Peyer's patch (tissue), 4 donors: ENCODE results near the gene KLHL29.

ENCODE experiments used
- POLR2A ChIP-seq, 2 donors: fragments of 450-650 bp; IDR thresholded peaks; one replicate each; pipeline ENCODE4 v1.5.1; 2017; ENCODE audit warnings: antibody characterized with exemption in 2 of 2, mild to moderate bottlenecking in 2 of 2, moderate library complexity in 2 of 2
- TF ChIP-seq, protein P1 (sequence below), 6 experiments: fragments of 450-650 bp in 4 of 6; fragments of 200-600 bp in 2 of 6; sonication (generic) in 1 of 6; IDR thresholded peaks; one replicate each; pipeline ENCODE4 v1.5.1; 2017 to 2019; ENCODE audit warnings: antibody characterized with exemption in 6 of 6, mild to moderate bottlenecking in 3 of 6, moderate library complexity in 1 of 6

DNA sequence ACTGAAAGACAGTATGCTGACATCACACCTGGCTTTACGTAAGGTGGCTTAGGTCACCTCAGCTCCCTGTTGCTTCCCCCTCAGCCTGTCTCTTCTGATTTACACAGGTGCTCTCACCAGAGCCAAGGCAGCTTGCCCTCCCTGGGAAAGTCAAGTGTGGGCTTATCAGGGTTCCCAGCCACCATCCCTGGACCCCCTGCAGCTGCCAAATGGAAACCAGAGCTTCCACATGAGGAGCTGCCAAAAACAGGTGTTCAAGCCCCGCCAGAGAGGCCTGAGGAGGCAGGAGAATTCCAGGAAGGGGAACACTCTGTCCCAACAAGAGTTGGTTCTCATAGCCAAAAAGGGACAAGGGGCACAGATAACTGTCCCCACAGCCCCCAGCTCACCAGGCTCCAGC is 275.3 kb downstream of the KLHL29 start:
- TF ChIP-seq, protein P1, sequence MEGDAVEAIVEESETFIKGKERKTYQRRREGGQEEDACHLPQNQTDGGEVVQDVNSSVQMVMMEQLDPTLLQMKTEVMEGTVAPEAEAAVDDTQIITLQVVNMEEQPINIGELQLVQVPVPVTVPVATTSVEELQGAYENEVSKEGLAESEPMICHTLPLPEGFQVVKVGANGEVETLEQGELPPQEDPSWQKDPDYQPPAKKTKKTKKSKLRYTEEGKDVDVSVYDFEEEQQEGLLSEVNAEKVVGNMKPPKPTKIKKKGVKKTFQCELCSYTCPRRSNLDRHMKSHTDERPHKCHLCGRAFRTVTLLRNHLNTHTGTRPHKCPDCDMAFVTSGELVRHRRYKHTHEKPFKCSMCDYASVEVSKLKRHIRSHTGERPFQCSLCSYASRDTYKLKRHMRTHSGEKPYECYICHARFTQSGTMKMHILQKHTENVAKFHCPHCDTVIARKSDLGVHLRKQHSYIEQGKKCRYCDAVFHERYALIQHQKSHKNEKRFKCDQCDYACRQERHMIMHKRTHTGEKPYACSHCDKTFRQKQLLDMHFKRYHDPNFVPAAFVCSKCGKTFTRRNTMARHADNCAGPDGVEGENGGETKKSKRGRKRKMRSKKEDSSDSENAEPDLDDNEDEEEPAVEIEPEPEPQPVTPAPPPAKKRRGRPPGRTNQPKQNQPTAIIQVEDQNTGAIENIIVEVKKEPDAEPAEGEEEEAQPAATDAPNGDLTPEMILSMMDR (IDR thresholded peaks at IDR 0.05) = no peak
- TF ChIP-seq POLR2A (IDR thresholded peaks at IDR 0.05) = no peak
